CD4-positive, alpha-beta memory T cell (primary cell): ENCODE measurements around the gene POLR3B. TPM values are rescaled to one million over a fixed set of nuclear protein-coding genes. Genes with fewer than 3 reads are reported as not detected.
"Not testable (repeated sequence)": the region's sequence is repeated elsewhere in the genome, so short reads cannot be mapped to it uniquely, and the experiment has no call there.

ENCODE experiments used
- CTCF ChIA-PET: fragments of 350-600 bp; sonication (Branson Sonifier 250); formaldehyde crosslinking; loops from one replicate; lab custom pipeline; 2021; ENCODE audit warnings: inconsistent platforms; ENCODE audit not compliant: partially characterized antibody; lab: Charles Lee
- POLR2A ChIA-PET: fragments of 350-600 bp; sonication (Branson Sonifier 250); formaldehyde crosslinking; loops from one replicate; lab custom pipeline; 2021; ENCODE audit not compliant: partially characterized antibody; lab: Charles Lee
- DNase-seq, 5 donors: peaks; one replicate each; pipeline versions ENCODE4 v3.0.0 to v3.0.0-alpha.2; 2020 to 2022; ENCODE audit warnings: mixed read lengths in 1 of 5
- H3K27ac ChIP-seq: one replicate; pipeline ENCODE4 v1.7.0; 2013; ENCODE audit warnings: low read depth, low read length
- H3K27me3 ChIP-seq: 2 replicates; pipeline ENCODE4 v1.7.0; 2013; ENCODE audit warnings: mild to moderate bottlenecking, low read length, moderate library complexity; ENCODE audit not compliant: insufficient read depth
- H3K36me3 ChIP-seq: 2 replicates; pipeline ENCODE4 v1.7.0; 2013; ENCODE audit warnings: mild to moderate bottlenecking, low read length, moderate library complexity; ENCODE audit not compliant: insufficient read depth
- H3K4me1 ChIP-seq: 2 replicates; pipeline ENCODE4 v1.7.0; 2013; ENCODE audit warnings: mild to moderate bottlenecking, low read length, moderate library complexity; ENCODE audit not compliant: insufficient read depth
- H3K4me3 ChIP-seq, 2 donors: one replicate each; pipeline ENCODE4 v1.7.0; 2013; ENCODE audit warnings: low read length in 2 of 2, mild to moderate bottlenecking in 1 of 2
- H3K9me3 ChIP-seq, 2 donors: one replicate each; pipeline ENCODE4 v1.7.0; 2013; ENCODE audit warnings: low read length in 2 of 2, control low read depth in 1 of 2; ENCODE audit not compliant: control insufficient read depth in 1 of 2
- H3K27ac Mint-ChIP-seq, 7 donors: one replicate each; pipeline ENCODE4 v1.8.0; 2020 to 2021; ENCODE audit warnings: mixed read lengths in 7 of 7, mild to moderate bottlenecking in 6 of 7, inconsistent platforms in 3 of 7, moderate library complexity in 3 of 7
- H3K27me3 Mint-ChIP-seq, 2 donors: one replicate each; pipeline ENCODE4 v1.8.0; 2020 to 2021; ENCODE audit warnings: mixed read lengths in 2 of 2
- H3K36me3 Mint-ChIP-seq, 2 donors: one replicate each; pipeline ENCODE4 v1.8.0; 2020 to 2021; ENCODE audit warnings: mixed read lengths in 2 of 2, inconsistent platforms in 1 of 2, mild to moderate bottlenecking in 1 of 2
- H3K4me1 Mint-ChIP-seq, 4 donors: one replicate each; pipeline ENCODE4 v1.8.0; 2020 to 2021; ENCODE audit warnings: mixed read lengths in 4 of 4, mild to moderate bottlenecking in 1 of 4
- H3K4me3 Mint-ChIP-seq, 8 donors: one replicate each; pipeline ENCODE4 v1.8.0; 2020 to 2021; ENCODE audit warnings: mixed read lengths in 8 of 8, mild to moderate bottlenecking in 7 of 8, moderate library complexity in 6 of 8, inconsistent platforms in 3 of 8
- H3K9me3 Mint-ChIP-seq, 8 donors: one replicate each; pipeline ENCODE4 v1.8.0; 2020 to 2021; ENCODE audit warnings: mixed read lengths in 8 of 8, mild to moderate bottlenecking in 5 of 8, inconsistent platforms in 3 of 8, moderate library complexity in 1 of 8
- intact Hi-C: fragments of 100-400 bp; cut with micrococcal nuclease; formaldehyde crosslinking; loops from one replicate; pipeline ENCODE4 v1.15.1; 2023
- polyA plus RNA-seq, 2 donors: library from polyadenylated mRNA; unstranded; fragments of 300-500 nt; fragmentation: Illumina TruSeq; gene quantifications; one replicate each; pipeline ENCODE4 v1.2.3, GENCODE V29; 2021
- total RNA-seq, 2 experiments: library from RNA; stranded (reverse); gene quantifications; one replicate each; pipeline ENCODE4 v1.2.3, GENCODE V29; 2021

The POLR3B gene
- total and polyA plus RNA-seq, 4 experiments from 2014 or later: 2.2 to 7.5 (median 6.9) TPM

DNA sequence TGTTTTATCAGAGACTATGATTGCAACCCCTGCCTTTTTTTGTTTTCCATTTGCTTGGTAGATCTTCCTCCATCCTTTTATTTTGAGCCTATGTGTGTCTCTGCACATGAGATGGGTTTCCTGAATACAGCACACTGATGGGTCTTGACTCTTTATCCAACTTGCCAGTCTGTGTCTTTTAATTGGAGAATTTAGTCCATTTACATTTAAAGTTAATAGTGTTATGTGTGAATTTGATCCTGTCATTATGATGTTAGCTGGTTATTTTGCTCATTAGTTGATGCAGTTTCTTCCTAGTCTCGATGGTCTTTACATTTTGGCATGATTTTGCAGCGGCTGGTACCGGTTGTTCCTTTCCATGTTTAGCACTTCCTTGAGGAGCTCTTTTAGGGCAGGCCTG lies 118.1 kb downstream of the POLR3B start:
- DNase-seq, H3K4me3 Mint-ChIP-seq, H3K36me3 ChIP-seq, H3K4me1 ChIP-seq, H3K27me3 Mint-ChIP-seq, H3K27ac Mint-ChIP-seq, H3K9me3 ChIP-seq, H3K27ac ChIP-seq, POLR2A ChIA-PET, CTCF ChIA-PET, H3K9me3 Mint-ChIP-seq, H3K27me3 ChIP-seq, intact Hi-C loops, H3K4me1 Mint-ChIP-seq, H3K4me3 ChIP-seq: not testable (repeated sequence)
- H3K36me3 Mint-ChIP-seq: peaks cover 18 to 30% of the 10 kb centered on the region in 2 donors

DNA sequence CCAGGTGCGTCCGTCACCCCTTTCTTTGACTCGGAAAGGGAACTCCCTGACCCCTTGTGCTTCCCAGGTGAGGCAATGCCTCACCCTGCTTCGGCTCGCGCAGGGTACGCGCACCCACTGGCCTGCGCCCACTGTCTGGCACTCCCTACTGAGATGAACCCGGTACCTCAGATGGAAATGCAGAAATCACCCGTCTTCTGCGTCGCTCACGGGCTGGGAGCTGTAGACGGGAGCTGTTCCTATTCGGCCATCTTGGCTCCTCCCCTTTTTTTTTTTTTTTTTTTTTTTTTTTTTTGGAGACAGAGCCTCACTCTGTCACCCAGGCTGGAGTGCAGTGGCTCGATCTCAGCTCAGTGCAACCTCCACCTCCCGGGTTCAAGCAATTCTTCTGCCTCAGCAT lies 120.1 kb downstream of the POLR3B start:
- intact Hi-C loops, H3K36me3 ChIP-seq, H3K4me1 Mint-ChIP-seq, H3K4me3 Mint-ChIP-seq, H3K9me3 Mint-ChIP-seq, CTCF ChIA-PET, H3K27ac ChIP-seq, DNase-seq, H3K27me3 ChIP-seq, H3K9me3 ChIP-seq, POLR2A ChIA-PET, H3K27ac Mint-ChIP-seq, H3K4me3 ChIP-seq, H3K27me3 Mint-ChIP-seq, H3K4me1 ChIP-seq: not testable (repeated sequence)
- peaks cover 17 to 32% of the 10 kb centered on the region in 2 donors for H3K36me3 Mint-ChIP-seq

DNA sequence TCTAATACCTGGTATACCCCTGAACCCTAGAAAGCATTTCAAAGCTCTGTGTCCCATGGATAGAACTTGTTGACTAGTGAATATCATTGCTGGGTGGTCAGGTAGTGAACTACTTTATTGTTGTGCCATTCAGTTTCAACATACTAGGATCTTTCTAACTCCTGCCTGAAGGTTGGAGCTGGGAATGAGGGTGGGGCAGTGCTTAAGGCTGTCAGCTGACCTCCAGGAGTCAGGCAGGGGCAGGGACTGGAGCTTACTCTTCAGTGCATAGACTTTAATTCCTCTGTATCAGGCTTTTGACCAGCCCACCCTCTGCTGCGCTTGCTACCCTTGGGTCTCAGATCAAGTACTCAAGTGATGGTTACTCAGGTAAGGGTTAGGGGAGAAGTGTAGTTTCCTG lies 122.7 kb downstream of the POLR3B start:
- Histone ChIP-seq H3K4me3 (no peak overlapping the region), H3K4me1 (no peaks in the 10 kb centered on the region), H3K27me3 (no peaks in the 10 kb centered on the region), H3K36me3 (no peaks in the 10 kb centered on the region), H3K9me3 (no peaks in the 10 kb centered on the region), H3K27ac (no peak overlapping the region)
- Mint-ChIP-seq H3K4me1 (no peaks in the 10 kb centered on the region), H3K36me3 (peaks cover 26 to 56% of the 10 kb centered on the region in 2 donors), H3K9me3 (peaks cover 0 to 1% (median 0%) of the 10 kb centered on the region in 8 donors), H3K27me3 (no peaks in the 10 kb centered on the region), H3K27ac (no peak overlapping the region), H3K4me3 (no peak overlapping the region)
- CTCF ChIA-PET: no interaction called here
- POLR2A ChIA-PET: no interaction called here
- intact Hi-C loops: no loop called here
- no peak for DNase-seq

DNA sequence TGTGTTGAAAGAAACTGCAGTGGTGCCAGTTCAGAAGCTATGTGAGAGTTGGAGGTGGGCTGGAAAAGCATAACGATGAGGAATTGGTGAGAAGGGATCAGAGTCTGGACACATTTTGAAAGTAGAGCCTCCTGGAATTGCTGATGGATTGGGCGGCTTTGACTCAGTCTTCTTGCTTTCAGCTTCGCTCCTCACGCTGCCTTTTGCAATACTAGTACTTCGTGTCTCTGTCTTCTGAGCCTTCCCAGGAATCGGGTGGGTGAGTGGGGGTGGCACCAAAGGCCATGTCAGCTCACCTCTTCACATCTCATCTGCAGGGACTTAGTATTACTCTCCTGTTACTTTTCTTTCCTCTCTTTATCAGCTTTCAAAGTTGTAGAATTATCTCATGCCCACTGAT lies 123.7 kb downstream of the POLR3B start:
- Histone ChIP-seq H3K9me3 (no peaks in the 10 kb centered on the region), H3K27ac (no peak overlapping the region), H3K36me3 (no peaks in the 10 kb centered on the region), H3K4me1 (no peaks in the 10 kb centered on the region), H3K27me3 (no peaks in the 10 kb centered on the region), H3K4me3 (no peak overlapping the region)
- no peaks in the 10 kb centered on the region for H3K4me1 Mint-ChIP-seq
- DNase-seq: no peak
- H3K27me3 Mint-ChIP-seq: no peaks in the 10 kb centered on the region
- ChIA-PET CTCF (no interaction called here), POLR2A (no interaction called here)
- H3K4me3 Mint-ChIP-seq: no peak overlapping the region
- intact Hi-C loops: no loop called here
- H3K9me3 Mint-ChIP-seq: peaks cover 0 to 1% (median 0%) of the 10 kb centered on the region in 8 donors
- no peak overlapping the region for H3K27ac Mint-ChIP-seq
- peaks cover 26 to 61% of the 10 kb centered on the region in 2 donors for H3K36me3 Mint-ChIP-seq

DNA sequence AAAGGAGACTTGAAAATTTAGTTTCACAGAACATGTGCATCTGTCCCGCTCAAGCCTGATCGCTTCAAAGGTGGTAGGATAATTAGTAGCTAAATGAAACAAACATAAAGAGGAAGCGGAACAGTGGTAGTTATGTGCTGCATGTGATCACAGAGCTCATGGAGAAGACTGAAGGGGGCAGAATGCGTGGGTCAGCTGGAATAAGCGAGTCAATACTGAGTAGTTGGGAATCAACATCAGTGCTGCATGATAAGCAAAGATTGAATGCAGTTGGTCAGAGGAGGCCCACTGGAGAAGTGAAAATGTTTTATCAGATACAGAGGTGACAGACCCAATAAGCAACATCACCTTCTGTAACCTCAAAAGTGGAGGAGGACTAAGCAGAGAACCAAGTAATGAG lies 130.1 kb downstream of the POLR3B start:
- no peaks in the 10 kb centered on the region for H3K36me3 ChIP-seq
- H3K9me3 Mint-ChIP-seq: no peaks in the 10 kb centered on the region
- H3K27ac ChIP-seq: no peak overlapping the region
- no peak for DNase-seq
- no peaks in the 10 kb centered on the region for H3K27me3 Mint-ChIP-seq
- no peak overlapping the region for H3K4me3 ChIP-seq
- intact Hi-C loops: no loop called here
- H3K27me3 ChIP-seq: no peaks in the 10 kb centered on the region
- no peaks in the 10 kb centered on the region for H3K4me1 ChIP-seq
- no peak overlapping the region for H3K4me3 Mint-ChIP-seq
- no peak overlapping the region for H3K27ac Mint-ChIP-seq
- H3K36me3 Mint-ChIP-seq: peaks cover 10 to 33% of the 10 kb centered on the region in 2 donors
- ChIA-PET CTCF (no interaction called here), POLR2A (no interaction called here)
- no peaks in the 10 kb centered on the region for H3K9me3 ChIP-seq
- H3K4me1 Mint-ChIP-seq: no peaks in the 10 kb centered on the region

DNA sequence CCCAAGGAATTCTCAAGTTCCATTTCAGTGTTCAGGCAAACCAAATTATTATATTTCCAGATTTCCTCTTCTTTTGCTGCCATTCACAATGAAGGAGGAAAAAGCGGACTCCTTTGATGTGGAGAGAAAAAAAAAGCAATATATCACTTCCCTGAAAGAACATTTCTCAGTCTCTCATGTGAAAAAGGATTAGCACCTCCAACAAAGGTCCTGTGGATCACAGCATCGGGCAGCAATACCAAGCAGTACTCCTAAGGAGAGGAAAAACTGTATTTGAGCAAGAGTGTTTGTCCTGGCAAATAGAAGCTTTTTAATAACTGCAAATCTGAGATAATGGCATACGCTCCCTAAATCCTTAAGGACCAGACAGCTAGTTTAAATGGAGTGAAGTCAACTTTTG lies 131.3 kb downstream of the POLR3B start:
- peaks cover 5 to 22% of the 10 kb centered on the region in 2 donors for H3K36me3 Mint-ChIP-seq
- Histone ChIP-seq H3K36me3 (no peaks in the 10 kb centered on the region), H3K4me3 (no peak overlapping the region), H3K27ac (no peak overlapping the region), H3K27me3 (no peaks in the 10 kb centered on the region), H3K9me3 (no peaks in the 10 kb centered on the region), H3K4me1 (no peaks in the 10 kb centered on the region)
- H3K4me3 Mint-ChIP-seq: no peak overlapping the region
- no peaks in the 10 kb centered on the region for H3K4me1 Mint-ChIP-seq
- H3K27ac Mint-ChIP-seq: no peak overlapping the region
- no peak for DNase-seq
- intact Hi-C loops: no loop called here
- no peaks in the 10 kb centered on the region for H3K9me3 Mint-ChIP-seq
- H3K27me3 Mint-ChIP-seq: no peaks in the 10 kb centered on the region
- ChIA-PET CTCF (no interaction called here), POLR2A (no interaction called here)

DNA sequence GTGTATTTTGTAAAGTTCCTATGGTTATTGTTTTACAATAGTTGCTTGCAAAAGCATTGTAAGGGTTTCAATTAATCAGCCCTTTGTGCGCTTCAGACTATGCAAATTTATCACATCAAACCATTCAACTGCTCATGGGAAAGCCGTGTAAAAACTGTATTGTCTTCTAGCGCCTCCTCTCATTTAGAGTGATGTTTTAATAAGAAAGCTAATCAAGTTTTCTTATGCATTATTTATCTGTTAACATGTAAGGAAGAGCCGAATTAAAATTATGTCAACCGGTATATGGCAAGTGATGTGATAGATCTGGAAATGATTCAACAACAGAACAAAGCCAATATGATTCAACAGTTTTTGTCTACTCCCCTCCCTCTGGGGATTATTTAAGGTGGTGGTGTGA lies 132.7 kb downstream of the POLR3B start:
- DNase-seq: no peak
- Mint-ChIP-seq H3K4me1 (no peaks in the 10 kb centered on the region), H3K27ac (no peak overlapping the region)

DNA sequence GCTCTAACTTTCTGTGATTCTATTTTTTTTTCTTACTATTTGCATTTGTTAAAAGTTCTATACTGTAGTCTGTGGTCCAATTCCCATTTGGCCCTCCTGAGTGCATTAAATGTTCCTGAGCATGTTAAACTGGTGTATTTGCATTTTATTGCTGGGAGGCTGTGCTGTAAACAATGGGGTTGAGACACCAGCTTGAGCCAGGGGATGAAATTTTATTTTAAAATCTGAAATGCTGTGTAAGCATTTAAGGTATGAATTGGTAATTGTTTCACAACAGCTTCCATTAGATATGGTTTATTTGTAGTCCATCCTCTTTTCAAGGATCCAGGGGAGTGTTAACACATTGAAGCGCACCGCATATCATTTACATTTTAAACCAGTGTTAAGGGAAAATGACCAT lies 135.3 kb downstream of the POLR3B start:
- no peaks in the 10 kb centered on the region for H3K9me3 ChIP-seq
- Mint-ChIP-seq H3K36me3 (peaks cover 18 to 26% of the 10 kb centered on the region in 2 donors), H3K4me1 (peaks cover 0 to under 1% (median 0%) of the 10 kb centered on the region in 4 donors), H3K4me3 (no peak overlapping the region), H3K9me3 (no peaks in the 10 kb centered on the region), H3K27me3 (no peaks in the 10 kb centered on the region), H3K27ac (peak overlapping the region in 1 of 7 donors; percentile 24)
- ChIA-PET POLR2A (no interaction called here), CTCF (no interaction called here)
- H3K27ac ChIP-seq: no peak overlapping the region
- intact Hi-C loops: no loop called here
- no peaks in the 10 kb centered on the region for H3K27me3 ChIP-seq
- no peaks in the 10 kb centered on the region for H3K4me1 ChIP-seq
- no peak for DNase-seq
- H3K36me3 ChIP-seq: peaks cover 6% of the 10 kb centered on the region
- H3K4me3 ChIP-seq: no peak overlapping the region

More for the DNA sequence above, 132.7 kb downstream of the POLR3B start:
- H3K27me3 ChIP-seq: no peaks in the 10 kb centered on the region
- ChIA-PET POLR2A (no interaction called here), CTCF (no interaction called here)
- Mint-ChIP-seq H3K9me3 (no peaks in the 10 kb centered on the region), H3K27me3 (no peaks in the 10 kb centered on the region), H3K36me3 (peaks cover 0 to 8% of the 10 kb centered on the region in 2 donors), H3K4me3 (no peak overlapping the region)
- H3K36me3 ChIP-seq: no peaks in the 10 kb centered on the region
- H3K27ac ChIP-seq: no peak overlapping the region
- H3K9me3 ChIP-seq: no peaks in the 10 kb centered on the region
- intact Hi-C loops: no loop called here
- H3K4me3 ChIP-seq: no peak overlapping the region
- H3K4me1 ChIP-seq: no peaks in the 10 kb centered on the region
